OCI-LY7 (cell line): ENCODE measurements around the gene SYNGR1. TPM values are rescaled to one million over a fixed set of nuclear protein-coding genes. Genes with fewer than 3 reads are reported as not detected.

Experiments used
- BruUV-seq: library from RNA; stranded (reverse); fragments of 400-500 nt; replicated peaks from 2 replicates; lab custom pipeline; 2021; lab: Mats Ljungman, UMichigan
- CTCF ChIA-PET: fragments of 300-600 bp; sonication (Branson Sonifier 250); formaldehyde crosslinking; loops from one replicate; lab custom pipeline; 2022; ENCODE audit warnings: antibody characterized with exemption; ENCODE audit not compliant: unreplicated experiment; lab: Charles Lee
- POLR2A ChIA-PET: fragments of 300-600 bp; sonication (Branson Sonifier 250); formaldehyde crosslinking; loops from one replicate; lab custom pipeline; 2022; ENCODE audit warnings: antibody characterized with exemption; lab: Charles Lee
- DNase-seq: peaks from one replicate; pipeline ENCODE4 v3.0.0-alpha.2; 2015; ENCODE audit warnings: low spot score
- H2AFZ ChIP-seq: fragments of 200-600 bp; sonication (generic), shearing (Covaris generic); 2 replicates; pipeline ENCODE4 v1.6.1; 2014; ENCODE audit warnings: mild to moderate bottlenecking, antibody characterized with exemption, low read length, moderate library complexity
- H3K27ac ChIP-seq: fragments of 200-600 bp; sonication (generic); 2 replicates; pipeline ENCODE4 v1.5.1; 2014; ENCODE audit warnings: mixed run types, low read depth, mild to moderate bottlenecking, moderate library complexity, low read length, inconsistent platforms; ENCODE audit not compliant: poor library complexity, severe bottlenecking
- H3K36me3 ChIP-seq: fragments of 200-600 bp; sonication (generic); 2 replicates; pipeline ENCODE4 v1.6.1; 2014; ENCODE audit warnings: mild to moderate bottlenecking, antibody characterized with exemption, low read length, moderate library complexity, mixed read lengths; ENCODE audit not compliant: insufficient read depth
- H3K4me1 ChIP-seq: fragments of 200-600 bp; sonication (generic); 2 replicates; pipeline ENCODE4 v1.5.1; 2014; ENCODE audit warnings: mild to moderate bottlenecking, low read length; ENCODE audit not compliant: insufficient read depth, poor library complexity, severe bottlenecking
- H3K4me2 ChIP-seq: fragments of 200-600 bp; sonication (generic); 2 replicates; pipeline ENCODE4 v1.6.1; 2014; ENCODE audit warnings: mild to moderate bottlenecking, low read length
- H3K4me3 ChIP-seq: fragments of 200-600 bp; sonication (generic); 2 replicates; pipeline ENCODE4 v1.5.1; 2014; ENCODE audit warnings: mild to moderate bottlenecking, low read depth, low read length; ENCODE audit not compliant: poor library complexity, severe bottlenecking
- H3K79me2 ChIP-seq: fragments of 200-600 bp; sonication (generic); 2 replicates; pipeline ENCODE4 v1.6.1; 2016; ENCODE audit warnings: low read depth, mild to moderate bottlenecking, low read length, moderate library complexity, mixed read lengths; ENCODE audit not compliant: insufficient read depth
- H3K9me2 ChIP-seq: fragments of 200-600 bp; sonication (generic); 2 replicates; pipeline ENCODE4 v1.6.1; 2016; ENCODE audit warnings: mild to moderate bottlenecking, low read length, mixed read lengths; ENCODE audit not compliant: insufficient read depth
- H3K9me3 ChIP-seq: fragments of 200-600 bp; sonication (generic); 2 replicates; pipeline ENCODE4 v1.6.1; 2014; ENCODE audit warnings: mild to moderate bottlenecking, mixed run types, low read length, mixed read lengths
- H4K20me1 ChIP-seq: fragments of 200-600 bp; sonication (generic); 2 replicates; pipeline ENCODE4 v1.6.1; 2014; ENCODE audit warnings: mild to moderate bottlenecking, antibody characterized with exemption, low read length, moderate library complexity, mixed read lengths; ENCODE audit not compliant: insufficient read depth
- EZH2phosphoT487 ChIP-seq: fragments of 200-600 bp; sonication (generic); IDR thresholded peaks from 2 replicates; pipeline ENCODE4 v1.6.1; 2018; ENCODE audit warnings: low read depth, borderline replicate concordance, mild to moderate bottlenecking, mixed run types, antibody characterized with exemption, low read length, moderate library complexity, mixed read lengths
- intact Hi-C: fragments of 100-400 bp; cut with micrococcal nuclease; formaldehyde crosslinking; loops from one replicate; pipeline ENCODE4 v1.10.0; 2022; ENCODE audit not compliant: unreplicated experiment
- total RNA-seq, 2 experiments: library from RNA; depleted of rRNA in 1 of 2; stranded (reverse); fragments of >200 nt in 1 of 2; shearing (Covaris generic) in 1 of 2; gene quantifications; 2 replicates each; pipeline ENCODE4 v1.2.3, GENCODE V29; 2014 to 2022
- TF ChIP-seq, protein P1 (sequence below): fragments of 200-600 bp; sonication (generic); conservative IDR thresholded peaks from 2 replicates; pipeline ENCODE4 v1.5.1; 2014; ENCODE audit warnings: mild to moderate bottlenecking, antibody characterized with exemption, low read length, moderate library complexity, mixed read lengths

The SYNGR1 gene
- total RNA-seq, 2 experiments from 2014 or later = 10.2 to 23.3 TPM

DNA sequence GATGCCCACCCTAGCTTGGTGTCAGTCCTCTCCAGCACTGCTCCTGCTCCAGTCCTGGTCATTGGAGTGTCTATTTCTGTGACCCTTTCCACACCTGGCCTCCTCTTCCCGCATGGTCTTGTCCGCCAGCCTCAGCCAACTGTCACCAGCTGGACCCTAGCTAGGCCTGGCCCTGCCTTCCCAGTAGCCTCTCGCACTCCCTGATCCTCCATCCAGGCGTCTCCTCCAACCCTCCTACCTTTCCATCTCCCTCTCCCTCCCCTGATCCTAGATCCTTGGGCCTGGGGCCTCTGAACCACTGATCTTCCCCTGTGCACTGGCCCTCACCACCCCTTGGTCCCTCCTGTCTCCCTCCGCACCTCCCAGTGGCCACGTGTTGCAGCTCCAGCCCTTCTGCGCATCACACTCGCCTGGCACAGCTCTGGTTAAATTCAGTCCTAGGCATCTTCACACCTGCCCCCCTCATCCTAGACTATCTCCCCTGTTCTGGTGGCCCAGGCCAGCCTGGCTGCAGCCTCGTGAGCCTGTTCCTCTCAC lies 9.9 kb downstream of the SYNGR1 start:
- DNase-seq = no peak
- H3K79me2 ChIP-seq = no peaks in the 10 kb centered on the region
- H3K4me1 ChIP-seq = peaks cover 8% of the 10 kb centered on the region
- ChIA-PET POLR2A (interaction anchor here (1.1 kb wide), 1 partner anchor 41 kb away, joined by 3 read pairs; no protein-coding TSS in a partner anchor), CTCF (no interaction called here)
- H4K20me1 ChIP-seq = no peaks in the 10 kb centered on the region
- H3K4me2 ChIP-seq = no peak overlapping the region
- no peaks in the 10 kb centered on the region for H3K9me2 ChIP-seq
- no TSS peak for BruUV-seq
- no peaks in the 10 kb centered on the region for H3K36me3 ChIP-seq
- H3K27ac ChIP-seq = no peak overlapping the region
- TF ChIP-seq, protein P1, sequence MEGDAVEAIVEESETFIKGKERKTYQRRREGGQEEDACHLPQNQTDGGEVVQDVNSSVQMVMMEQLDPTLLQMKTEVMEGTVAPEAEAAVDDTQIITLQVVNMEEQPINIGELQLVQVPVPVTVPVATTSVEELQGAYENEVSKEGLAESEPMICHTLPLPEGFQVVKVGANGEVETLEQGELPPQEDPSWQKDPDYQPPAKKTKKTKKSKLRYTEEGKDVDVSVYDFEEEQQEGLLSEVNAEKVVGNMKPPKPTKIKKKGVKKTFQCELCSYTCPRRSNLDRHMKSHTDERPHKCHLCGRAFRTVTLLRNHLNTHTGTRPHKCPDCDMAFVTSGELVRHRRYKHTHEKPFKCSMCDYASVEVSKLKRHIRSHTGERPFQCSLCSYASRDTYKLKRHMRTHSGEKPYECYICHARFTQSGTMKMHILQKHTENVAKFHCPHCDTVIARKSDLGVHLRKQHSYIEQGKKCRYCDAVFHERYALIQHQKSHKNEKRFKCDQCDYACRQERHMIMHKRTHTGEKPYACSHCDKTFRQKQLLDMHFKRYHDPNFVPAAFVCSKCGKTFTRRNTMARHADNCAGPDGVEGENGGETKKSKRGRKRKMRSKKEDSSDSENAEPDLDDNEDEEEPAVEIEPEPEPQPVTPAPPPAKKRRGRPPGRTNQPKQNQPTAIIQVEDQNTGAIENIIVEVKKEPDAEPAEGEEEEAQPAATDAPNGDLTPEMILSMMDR = no peak
- no peak for TF ChIP-seq EZH2phosphoT487
- H3K4me3 ChIP-seq = no peak overlapping the region
- no peak overlapping the region for H2AFZ ChIP-seq
- no peaks in the 10 kb centered on the region for H3K9me3 ChIP-seq
- intact Hi-C loops = no loop called here

DNA sequence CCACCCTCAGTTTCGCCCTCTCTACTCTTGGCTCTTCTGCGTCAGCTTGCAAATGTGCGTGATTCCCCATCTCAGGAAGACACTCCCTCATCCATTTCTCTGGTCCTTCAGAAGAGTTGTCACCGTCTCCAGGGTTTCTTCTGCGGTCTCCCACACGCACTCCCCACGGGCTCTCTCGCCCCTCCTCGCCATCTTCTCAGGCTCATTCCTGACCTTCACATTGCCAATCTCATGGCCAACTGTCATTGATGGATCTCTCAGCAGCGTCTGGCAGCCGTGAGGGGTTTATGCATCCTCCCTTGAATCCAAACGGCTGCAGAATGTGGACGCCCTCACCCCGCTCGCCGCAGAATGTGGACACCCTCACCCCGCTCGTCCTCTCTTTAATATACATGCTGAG lies 10.5 kb downstream of the SYNGR1 start:
- Histone ChIP-seq H3K4me1 (peaks cover 13% of the 10 kb centered on the region), H4K20me1 (no peaks in the 10 kb centered on the region), H3K9me2 (no peaks in the 10 kb centered on the region), H3K4me3 (no peak overlapping the region), H3K4me2 (no peak overlapping the region), H2AFZ (no peak overlapping the region), H3K79me2 (no peaks in the 10 kb centered on the region), H3K27ac (no peak overlapping the region), H3K9me3 (no peaks in the 10 kb centered on the region), H3K36me3 (no peaks in the 10 kb centered on the region)
- no peak for TF ChIP-seq EZH2phosphoT487
- TF ChIP-seq, protein P1 = no peak
- BruUV-seq = no TSS peak
- ChIA-PET POLR2A (interaction anchor here (1.1 kb wide), 1 partner anchor 42 kb away, joined by 3 read pairs; no protein-coding TSS in a partner anchor), CTCF (no interaction called here)
- no peak for DNase-seq
- intact Hi-C loops = no loop called here

DNA sequence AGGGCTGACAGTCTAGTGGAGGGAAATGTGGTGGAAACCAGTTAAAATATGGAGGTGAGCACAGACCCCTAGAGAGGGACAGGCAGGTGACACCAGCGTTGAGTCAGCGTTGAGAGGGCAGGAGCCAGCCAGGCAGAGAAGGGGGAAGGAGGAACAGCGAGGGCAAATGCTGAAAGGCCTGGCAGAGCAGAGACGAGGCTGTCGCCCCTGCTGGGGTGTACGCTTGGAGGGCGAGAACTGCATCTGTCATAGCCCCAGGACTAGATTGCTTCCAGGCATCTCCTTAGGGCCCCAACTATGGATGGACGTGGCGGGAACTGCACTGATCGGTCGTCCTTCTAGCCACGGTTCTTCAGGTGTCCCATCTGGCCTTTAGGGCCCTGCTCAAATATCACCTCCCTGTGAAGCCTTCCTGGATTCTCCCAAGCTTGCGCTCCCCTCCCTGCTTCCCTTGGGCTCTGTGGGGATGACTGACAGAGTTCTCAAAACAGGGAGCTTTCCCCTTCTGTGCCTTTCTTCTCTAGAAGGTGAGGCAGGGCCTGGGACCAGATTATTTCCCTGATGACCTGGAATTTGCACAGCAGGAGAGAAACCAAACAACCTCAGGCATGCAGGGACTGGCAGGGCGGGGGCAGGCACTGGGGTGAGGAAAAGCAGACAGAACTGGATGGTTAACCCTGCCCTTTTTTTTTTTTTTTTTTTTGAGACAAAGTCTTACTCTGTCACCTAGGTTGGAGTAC lies 11.1 kb downstream of the SYNGR1 start:
- no TSS peak for BruUV-seq
- no peak overlapping the region for H2AFZ ChIP-seq
- H4K20me1 ChIP-seq = no peaks in the 10 kb centered on the region
- no peak for DNase-seq
- H3K4me1 ChIP-seq = peaks cover 17% of the 10 kb centered on the region
- intact Hi-C loops = no loop called here
- POLR2A ChIA-PET = interaction anchor here (0.7 kb wide), 1 partner anchor 19 kb away, joined by 4 read pairs; no protein-coding TSS in a partner anchor
- H3K9me2 ChIP-seq = no peaks in the 10 kb centered on the region
- no peak overlapping the region for H3K4me3 ChIP-seq
- CTCF ChIA-PET = no interaction called here
- H3K79me2 ChIP-seq = no peaks in the 10 kb centered on the region
- no peaks in the 10 kb centered on the region for H3K36me3 ChIP-seq
- no peak overlapping the region for H3K27ac ChIP-seq
- TF ChIP-seq, protein P1 = no peak
- no peak for TF ChIP-seq EZH2phosphoT487
- no peak overlapping the region for H3K4me2 ChIP-seq
- no peaks in the 10 kb centered on the region for H3K9me3 ChIP-seq
